Fibroblast of the aortic adventitia (primary cell): ENCODE results near the gene LGI1. TPM values are rescaled to one million over a fixed set of nuclear protein-coding genes. Genes with fewer than 3 reads are reported as not detected.

Experiments used
- DNase-seq: peaks from one replicate; pipeline ENCODE4 v3.0.0-alpha.2; 2010; ENCODE audit warnings: low read depth
- H3K4me3 ChIP-seq: 2 replicates; pipeline ENCODE4 v1.5.1; 2011; ENCODE audit warnings: low read depth, mild to moderate bottlenecking, control low read depth, low read length, moderate library complexity
- total RNA-seq: library from RNA; depleted of rRNA; stranded (reverse); fragments of >200 nt; gene quantifications from 2 replicates; pipeline ENCODE4 v1.2.3, GENCODE V29; 2012; ENCODE audit warnings: low replicate concordance
- TF ChIP-seq, protein P1 (sequence below): IDR thresholded peaks from 2 replicates; pipeline ENCODE4 v1.5.1; 2011; ENCODE audit warnings: mild to moderate bottlenecking, low read length, control low read depth, inconsistent platforms; ENCODE audit not compliant: insufficient read depth

The LGI1 gene
- 0.16 and 0.18 TPM in 2 replicates for total RNA-seq

DNA sequence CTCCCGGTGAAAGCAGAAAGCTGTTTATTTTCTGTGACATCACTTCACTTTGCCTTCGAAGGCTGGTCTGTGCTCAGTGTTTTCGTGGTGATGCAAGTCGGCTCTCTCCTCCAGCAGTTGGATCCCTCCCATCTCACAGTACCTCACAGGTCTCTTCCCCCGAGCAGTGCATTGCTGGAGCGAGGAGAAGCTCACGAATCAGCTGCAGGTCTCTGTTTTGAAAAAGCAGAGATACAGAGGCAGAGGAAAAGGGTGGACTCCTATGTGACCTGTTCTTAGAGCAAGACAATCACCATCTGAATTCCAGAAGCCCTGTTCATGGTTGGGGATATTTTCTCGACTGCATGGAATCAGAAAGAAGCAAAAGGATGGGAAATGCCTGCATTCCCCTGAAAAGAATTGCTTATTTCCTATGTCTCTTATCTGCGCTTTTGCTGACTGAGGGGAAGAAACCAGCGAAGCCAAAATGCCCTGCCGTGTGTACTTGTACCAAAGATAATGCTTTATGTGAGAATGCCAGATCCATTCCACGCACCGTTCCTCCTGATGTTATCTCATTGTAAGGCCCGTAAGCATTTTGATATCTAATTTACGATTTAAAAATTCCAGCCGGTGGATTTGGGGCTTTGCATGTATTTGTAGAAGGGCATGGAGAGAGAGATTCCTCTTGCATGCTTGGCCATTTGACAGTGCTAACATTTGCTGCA is at the start of gene LGI1:
LGI1 (plus strand) TSS at position 136 of the 707 bp plus-strand sequence; CDS start at position 345, 209 bp downstream.
- TF ChIP-seq, protein P1, sequence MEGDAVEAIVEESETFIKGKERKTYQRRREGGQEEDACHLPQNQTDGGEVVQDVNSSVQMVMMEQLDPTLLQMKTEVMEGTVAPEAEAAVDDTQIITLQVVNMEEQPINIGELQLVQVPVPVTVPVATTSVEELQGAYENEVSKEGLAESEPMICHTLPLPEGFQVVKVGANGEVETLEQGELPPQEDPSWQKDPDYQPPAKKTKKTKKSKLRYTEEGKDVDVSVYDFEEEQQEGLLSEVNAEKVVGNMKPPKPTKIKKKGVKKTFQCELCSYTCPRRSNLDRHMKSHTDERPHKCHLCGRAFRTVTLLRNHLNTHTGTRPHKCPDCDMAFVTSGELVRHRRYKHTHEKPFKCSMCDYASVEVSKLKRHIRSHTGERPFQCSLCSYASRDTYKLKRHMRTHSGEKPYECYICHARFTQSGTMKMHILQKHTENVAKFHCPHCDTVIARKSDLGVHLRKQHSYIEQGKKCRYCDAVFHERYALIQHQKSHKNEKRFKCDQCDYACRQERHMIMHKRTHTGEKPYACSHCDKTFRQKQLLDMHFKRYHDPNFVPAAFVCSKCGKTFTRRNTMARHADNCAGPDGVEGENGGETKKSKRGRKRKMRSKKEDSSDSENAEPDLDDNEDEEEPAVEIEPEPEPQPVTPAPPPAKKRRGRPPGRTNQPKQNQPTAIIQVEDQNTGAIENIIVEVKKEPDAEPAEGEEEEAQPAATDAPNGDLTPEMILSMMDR: no peak
- peak within 1 kb of the TSS; percentile 19 for H3K4me3 ChIP-seq
- DNase-seq: peak; percentile 42

DNA sequence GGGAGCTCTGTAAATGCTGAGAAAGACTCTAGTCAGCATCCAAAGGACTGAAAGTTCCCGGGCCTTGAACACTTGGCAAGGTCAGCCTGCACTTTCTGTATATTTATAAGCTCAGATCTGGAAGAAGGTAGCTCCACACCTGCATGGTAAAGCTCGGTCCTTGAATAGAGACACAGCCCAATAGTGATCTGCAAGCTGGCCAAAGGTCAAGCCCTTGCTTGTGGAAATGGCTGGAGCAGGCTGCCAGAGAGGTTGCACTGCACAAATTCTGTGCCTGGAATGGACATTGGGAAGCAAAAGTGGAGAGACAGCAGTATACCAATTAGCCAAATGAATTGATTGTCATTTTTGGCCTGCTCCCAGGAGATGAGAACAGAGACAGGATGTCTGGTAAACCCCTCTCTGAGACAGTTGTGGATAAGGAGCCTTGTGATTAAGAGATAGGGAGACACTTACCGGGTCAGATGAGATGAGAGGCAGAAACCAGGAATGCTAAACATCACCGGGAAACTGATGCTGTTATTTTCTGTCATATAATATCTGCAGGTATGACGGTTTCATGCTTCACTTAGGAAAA is 47.3 kb upstream of the LGI1 start:
- DNase-seq: no peak
- no peak overlapping the region for H3K4me3 ChIP-seq
- TF ChIP-seq, protein P1: no peak

DNA sequence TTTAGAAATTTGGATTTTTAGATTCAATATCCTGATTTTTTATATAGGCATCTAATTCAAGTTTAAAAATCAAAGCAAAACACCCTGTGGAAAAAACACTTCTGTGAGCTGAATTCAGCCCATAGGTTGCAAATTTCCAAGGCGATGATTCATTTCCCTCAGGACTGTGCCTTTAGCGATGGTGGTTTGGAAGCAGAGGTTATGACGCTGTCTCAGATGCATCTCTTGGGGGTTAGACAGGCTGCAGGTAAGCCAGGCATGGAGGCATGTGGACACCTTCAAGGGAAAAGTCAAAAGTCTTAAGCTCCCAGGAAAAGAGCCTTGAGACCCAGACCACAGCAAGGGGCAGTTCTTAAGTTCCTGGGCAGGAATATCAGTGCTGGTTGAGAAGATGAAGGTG is 45.8 kb upstream of the LGI1 start:
- TF ChIP-seq, protein P1: no peak
- peak; percentile 35 for DNase-seq
- H3K4me3 ChIP-seq: no peak overlapping the region

DNA sequence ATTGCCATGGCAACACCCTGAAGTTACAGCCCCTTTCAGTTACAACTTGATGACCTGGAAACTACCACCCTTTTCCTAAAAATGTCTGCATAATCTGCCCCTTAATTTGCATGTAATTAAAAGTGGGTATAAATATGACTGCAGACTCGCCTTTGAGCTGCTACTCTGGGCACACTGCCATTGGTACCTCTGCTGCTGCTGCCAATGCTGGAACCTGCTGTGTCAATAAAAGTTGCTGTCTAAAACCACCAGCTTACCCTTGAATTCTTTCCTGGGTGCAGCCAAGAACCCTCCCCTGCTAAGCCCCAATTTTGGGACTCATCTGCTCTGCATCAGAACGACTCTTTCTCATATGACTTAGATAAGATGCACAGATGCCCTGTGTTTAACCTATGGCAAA is 45.1 kb upstream of the LGI1 start:
- DNase-seq: no peak
- H3K4me3 ChIP-seq: no peak overlapping the region

DNA sequence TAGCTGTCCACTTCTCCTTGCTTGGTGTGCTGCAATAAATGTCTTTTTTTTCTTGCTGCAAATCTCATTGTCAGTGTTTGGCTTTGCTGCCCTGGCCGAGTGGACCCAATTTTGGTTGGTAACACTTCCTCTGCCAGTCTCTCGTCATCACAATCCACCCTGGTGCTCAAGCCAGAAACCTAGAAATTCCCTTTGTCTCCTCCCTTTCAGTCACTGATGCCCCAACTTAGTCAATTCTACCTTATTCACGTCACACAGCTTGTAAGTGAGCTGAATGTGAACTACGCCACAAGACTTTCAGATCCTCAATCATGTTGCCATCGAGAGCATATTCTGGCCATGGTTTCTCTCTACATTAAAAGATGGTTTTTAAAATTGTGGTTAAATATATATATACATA is 42.4 kb upstream of the LGI1 start:
- TF ChIP-seq, protein P1: no peak
- no peak overlapping the region for H3K4me3 ChIP-seq
- DNase-seq: no peak

More for the DNA sequence above, 45.1 kb upstream of the LGI1 start:
- TF ChIP-seq, protein P1: no peak

DNA sequence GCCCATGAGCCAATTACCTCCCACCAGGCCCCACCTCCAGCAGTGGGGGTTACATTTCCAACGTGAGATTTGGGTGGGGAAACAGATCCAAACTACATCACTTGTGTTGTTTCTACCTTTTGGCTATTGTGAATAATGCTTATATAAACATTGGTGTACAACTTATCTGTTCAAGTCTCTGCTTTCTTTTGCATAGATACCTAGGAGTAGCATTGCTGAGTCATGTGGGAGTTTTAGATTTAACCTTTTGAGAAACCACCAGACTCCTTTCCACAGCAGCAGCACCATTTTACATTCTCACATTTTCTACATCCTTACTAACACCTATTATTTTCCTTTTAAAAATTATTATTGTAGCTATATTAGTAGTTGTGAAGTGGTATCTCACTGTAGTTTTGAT is 41.0 kb upstream of the LGI1 start:
- H3K4me3 ChIP-seq: no peak overlapping the region
- TF ChIP-seq, protein P1: no peak

More for the DNA sequence above, 41.0 kb upstream of the LGI1 start:
- no peak for DNase-seq
